ENCODE measurements around the gene PBX3.

DNA sequence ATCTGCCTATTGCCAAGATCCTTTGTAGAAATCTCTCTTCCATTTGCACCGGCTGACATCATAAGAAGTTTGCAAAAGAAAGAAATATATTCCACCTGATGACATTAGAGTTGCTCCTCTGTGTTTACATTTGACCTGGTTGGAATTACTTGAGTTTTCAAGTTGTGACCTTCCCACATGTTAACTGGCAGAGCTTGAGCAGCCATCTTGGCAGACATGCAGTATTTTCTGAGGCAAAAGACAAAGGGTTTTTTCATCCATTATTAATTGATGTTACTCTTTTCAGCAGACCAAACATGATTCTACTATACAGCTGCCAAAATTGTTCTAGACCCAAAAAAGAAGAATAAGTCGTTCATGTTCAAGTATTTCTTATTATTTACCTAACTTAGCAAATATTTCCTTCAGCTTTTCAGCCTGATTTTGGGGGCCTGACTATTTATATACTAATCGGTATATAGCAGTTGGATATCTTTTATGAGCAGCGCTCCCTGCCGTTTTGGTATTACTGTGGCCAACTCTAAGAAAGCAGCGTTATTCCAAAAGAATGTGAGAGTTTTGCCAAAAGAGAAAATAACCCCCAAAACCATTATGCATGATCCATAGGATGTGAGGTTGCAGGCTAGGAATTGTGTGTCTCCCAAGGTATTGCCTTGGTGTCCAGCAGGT is 212.9 kb downstream of the PBX3 start:
- TF ChIP-seq, protein P1, sequence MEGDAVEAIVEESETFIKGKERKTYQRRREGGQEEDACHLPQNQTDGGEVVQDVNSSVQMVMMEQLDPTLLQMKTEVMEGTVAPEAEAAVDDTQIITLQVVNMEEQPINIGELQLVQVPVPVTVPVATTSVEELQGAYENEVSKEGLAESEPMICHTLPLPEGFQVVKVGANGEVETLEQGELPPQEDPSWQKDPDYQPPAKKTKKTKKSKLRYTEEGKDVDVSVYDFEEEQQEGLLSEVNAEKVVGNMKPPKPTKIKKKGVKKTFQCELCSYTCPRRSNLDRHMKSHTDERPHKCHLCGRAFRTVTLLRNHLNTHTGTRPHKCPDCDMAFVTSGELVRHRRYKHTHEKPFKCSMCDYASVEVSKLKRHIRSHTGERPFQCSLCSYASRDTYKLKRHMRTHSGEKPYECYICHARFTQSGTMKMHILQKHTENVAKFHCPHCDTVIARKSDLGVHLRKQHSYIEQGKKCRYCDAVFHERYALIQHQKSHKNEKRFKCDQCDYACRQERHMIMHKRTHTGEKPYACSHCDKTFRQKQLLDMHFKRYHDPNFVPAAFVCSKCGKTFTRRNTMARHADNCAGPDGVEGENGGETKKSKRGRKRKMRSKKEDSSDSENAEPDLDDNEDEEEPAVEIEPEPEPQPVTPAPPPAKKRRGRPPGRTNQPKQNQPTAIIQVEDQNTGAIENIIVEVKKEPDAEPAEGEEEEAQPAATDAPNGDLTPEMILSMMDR (conservative IDR thresholded peaks at IDR 0.05; ENCODE audit: low read length): no peak
- no peak for TF ChIP-seq EZH2phosphoT487 (IDR thresholded peaks at IDR 0.05; ENCODE audit: borderline replicate concordance)
